T-cell (primary cell): ENCODE data around the gene EIF4A3. TPM values are rescaled to one million over a fixed set of nuclear protein-coding genes. Genes with fewer than 3 reads are reported as not detected.

Source experiments
- ATAC-seq, 4 experiments: fragments of 200-7000 bp in 3 of 4; fragments of 150-1000 bp in 1 of 4; cut with Tn5 transposase; replicated peaks in 1 of 4; 1 replicate in 3 of 4; 2 replicates in 1 of 4; pipeline ENCODE4 v1.10.0; 2021; ENCODE audit warnings: moderate library complexity in 3 of 4, mild to moderate bottlenecking in 2 of 4, moderate number of reproducible peaks in 1 of 4
- CTCF ChIA-PET, 2 donors: fragments of 300-600 bp; sonication (Branson Sonifier 250); formaldehyde crosslinking; loops; one replicate each; lab custom pipeline; 2022; ENCODE audit warnings: antibody characterized with exemption in 2 of 2; lab: Charles Lee
- POLR2A ChIA-PET, 2 donors: fragments of 300-600 bp; sonication (Branson Sonifier 250); formaldehyde crosslinking; loops; one replicate each; lab custom pipeline; 2022; ENCODE audit warnings: antibody characterized with exemption in 2 of 2; lab: Charles Lee
- DNase-seq, 35 experiments: peaks; one replicate each; pipeline versions ENCODE4 v3.0.0 to v3.0.0-alpha.2; 2013 to 2023
- H3K27ac ChIP-seq: one replicate; pipeline ENCODE4 v1.5.1; 2013; ENCODE audit warnings: low read length
- H3K27me3 ChIP-seq, 2 experiments: replicated peaks in 1 of 2; 1 replicate in 1 of 2; 2 replicates in 1 of 2; pipeline versions ENCODE4 v1.6.1 to v1.7.0; 2013; ENCODE audit warnings: low read length in 1 of 2, mixed read lengths in 1 of 2; ENCODE audit not compliant: control insufficient read depth in 2 of 2, insufficient read depth in 2 of 2; ENCODE audit errors: extremely low read depth in 1 of 2
- H3K36me3 ChIP-seq, 2 donors: 1 replicate in 1 of 2; 2 replicates in 1 of 2; pipeline versions ENCODE4 v1.6.1 to v1.7.0; 2013; ENCODE audit warnings: low read length in 1 of 2; ENCODE audit not compliant: control insufficient read depth in 2 of 2, insufficient read depth in 1 of 2; ENCODE audit errors: extremely low read depth in 1 of 2
- H3K4me1 ChIP-seq, 2 experiments: 1 replicate in 1 of 2; 2 replicates in 1 of 2; pipeline versions ENCODE4 v1.6.1 to v1.7.0; 2013; ENCODE audit warnings: low read length in 2 of 2, mixed read lengths in 1 of 2; ENCODE audit not compliant: insufficient read depth in 2 of 2, control insufficient read depth in 1 of 2; ENCODE audit errors: extremely low read depth in 1 of 2
- H3K4me3 ChIP-seq, 2 donors: 1 replicate in 1 of 2; 2 replicates in 1 of 2; pipeline versions ENCODE4 v1.5.1 to v1.7.0; 2013; ENCODE audit warnings: mild to moderate bottlenecking in 2 of 2, low read length in 1 of 2, moderate library complexity in 1 of 2; ENCODE audit not compliant: control insufficient read depth in 1 of 2; ENCODE audit errors: extremely low read depth in 1 of 2
- H3K9me3 ChIP-seq: 2 replicates; pipeline ENCODE4 v1.7.0; 2013
- H3K27ac Mint-ChIP-seq, 2 donors: one replicate each; pipeline ENCODE4 v1.8.0; 2020 to 2021; ENCODE audit warnings: mild to moderate bottlenecking in 2 of 2, mixed read lengths in 2 of 2
- H3K27me3 Mint-ChIP-seq, 2 donors: one replicate each; pipeline ENCODE4 v1.8.0; 2021 to 2022; ENCODE audit warnings: mixed read lengths in 2 of 2
- H3K36me3 Mint-ChIP-seq: one replicate; pipeline ENCODE4 v1.8.0; 2021; ENCODE audit warnings: mixed read lengths
- H3K4me1 Mint-ChIP-seq, 3 donors: one replicate each; pipeline ENCODE4 v1.8.0; 2020 to 2022; ENCODE audit warnings: mixed read lengths in 3 of 3, mild to moderate bottlenecking in 1 of 3
- H3K4me3 Mint-ChIP-seq, 3 donors: one replicate each; pipeline ENCODE4 v1.8.0; 2020 to 2022; ENCODE audit warnings: mild to moderate bottlenecking in 3 of 3, mixed read lengths in 3 of 3, moderate library complexity in 3 of 3
- H3K9me3 Mint-ChIP-seq, 3 donors: one replicate each; pipeline ENCODE4 v1.8.0; 2020 to 2022; ENCODE audit warnings: mixed read lengths in 3 of 3
- WGBS: methylation state at CpG from one replicate; pipeline ENCODE4 v1.1.5; 2013; ENCODE audit warnings: missing lambda C conversion rate; ENCODE audit not compliant: insufficient coverage; 5-methylcytosine and 5-hydroxymethylcytosine counted together
- total RNA-seq, 35 experiments: library from RNA in 6 of 35; stranded (reverse) in 6 of 35; fragments of 120-200 nt in 1 of 35; gene quantifications; one replicate each; pipeline versions ENCODE4 v1.2.1 to v1.2.4 and lab custom pipeline; 2013 to 2026

The EIF4A3 gene
- total RNA-seq, 5 donors from 2014 or later (not counting 1 experiment from before 2014, with no cell fraction given) = 70.1 to 105 (median 71.4) TPM

DNA sequence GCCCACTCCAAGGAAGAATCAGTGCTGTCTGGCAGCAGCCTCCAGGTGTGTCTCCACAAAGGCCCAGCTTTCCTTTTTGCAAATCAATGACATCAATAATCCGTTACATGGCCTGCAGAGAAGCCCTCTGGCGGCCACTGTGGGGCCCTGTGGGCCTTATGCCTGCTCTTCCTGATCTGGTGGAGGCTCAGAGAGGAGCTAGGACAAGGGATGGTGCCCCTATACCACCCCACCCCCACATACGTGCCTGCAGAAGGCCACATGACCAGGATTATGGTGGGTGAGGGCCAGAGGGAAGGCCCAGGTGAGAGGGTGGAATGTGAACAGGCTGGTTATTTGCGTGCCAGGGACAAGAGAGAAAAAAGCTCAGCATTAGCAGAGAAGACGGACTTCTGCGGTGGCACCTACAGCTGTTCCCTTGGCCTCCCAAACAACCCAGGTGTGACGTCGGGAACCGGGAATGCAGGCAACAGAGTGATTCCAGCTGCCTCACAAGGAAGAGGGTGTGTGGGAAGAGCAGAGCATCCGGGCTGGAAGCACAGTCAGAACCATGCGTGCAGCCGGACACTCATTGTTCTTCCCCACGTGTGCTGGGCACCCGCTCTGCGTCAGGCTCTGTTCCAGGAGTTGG, 22.5 kb downstream of the EIF4A3 start:
- WGBS = 90% methylated on average over 10 of the region's 15 CpGs
- CTCF ChIA-PET = no interaction called here

GRCh38 chr17:80123791-80124190, 23.1 kb downstream of the EIF4A3 start:
- Mint-ChIP-seq H3K9me3 (no peaks in the 10 kb centered on the region), H3K27ac (no peak overlapping the region), H3K27me3 (peaks cover 10 to 18% of the 10 kb centered on the region in 2 donors), H3K36me3 (no peaks in the 10 kb centered on the region), H3K4me1 (no peaks in the 10 kb centered on the region), H3K4me3 (no peak overlapping the region)
- H3K27ac ChIP-seq = no peak overlapping the region
- ChIA-PET CTCF (no interaction called here), POLR2A (no interaction called here)
- peaks cover 0 to 5% of the 10 kb centered on the region in 2 donors for H3K36me3 ChIP-seq
- WGBS = 84% methylated on average over 5 of the region's 15 CpGs
- ATAC-seq = no peak
- no peak for DNase-seq
- no peaks in the 10 kb centered on the region for H3K9me3 ChIP-seq
- no peak overlapping the region for H3K4me3 ChIP-seq
- no peaks in the 10 kb centered on the region for H3K4me1 ChIP-seq
- H3K27me3 ChIP-seq = peaks cover 2 to 24% of the 10 kb centered on the region in 2 experiments

More for the DNA sequence above, 22.5 kb downstream of the EIF4A3 start:
- Histone ChIP-seq H3K9me3 (no peaks in the 10 kb centered on the region), H3K36me3 (no peaks in the 10 kb centered on the region), H3K4me3 (no peak overlapping the region), H3K4me1 (no peaks in the 10 kb centered on the region), H3K27ac (no peak overlapping the region), H3K27me3 (peaks cover 2 to 24% of the 10 kb centered on the region in 2 experiments)
- Mint-ChIP-seq H3K9me3 (no peaks in the 10 kb centered on the region), H3K36me3 (no peaks in the 10 kb centered on the region), H3K27me3 (peaks cover 12 to 18% of the 10 kb centered on the region in 2 donors), H3K4me1 (no peaks in the 10 kb centered on the region), H3K27ac (no peak overlapping the region), H3K4me3 (no peak overlapping the region)
- ATAC-seq (no peak), DNase-seq (no peak)
- POLR2A ChIA-PET = no interaction called here

- Mint-ChIP-seq H3K4me1 (no peaks in the 10 kb centered on the region), H3K4me3 (no peak overlapping the region), H3K9me3 (no peaks in the 10 kb centered on the region), H3K36me3 (no peaks in the 10 kb centered on the region), H3K27ac (no peak overlapping the region), H3K27me3 (peaks cover 10 to 18% of the 10 kb centered on the region in 2 donors)
- 60% methylated on average over 5 of the region's 6 CpGs for WGBS
- ATAC-seq (no peak), DNase-seq (no peak)
- POLR2A ChIA-PET = no interaction called here
- CTCF ChIA-PET = interaction anchor here in 1 of 2 donors (0.5 kb wide), 1 partner anchor 451 kb away, joined by 3 read pairs; no protein-coding TSS in a partner anchor
- H3K4me1 ChIP-seq = no peaks in the 10 kb centered on the region
- no peak overlapping the region for H3K4me3 ChIP-seq
- H3K36me3 ChIP-seq = peaks cover 0 to 8% of the 10 kb centered on the region in 2 donors
- H3K27ac ChIP-seq = no peak overlapping the region
- peaks cover 2 to 24% of the 10 kb centered on the region in 2 experiments for H3K27me3 ChIP-seq
- H3K9me3 ChIP-seq = no peaks in the 10 kb centered on the region
Observed at GRCh38 chr17:80122926-80123505, 23.9 kb downstream of the EIF4A3 start.

GRCh38 chr17:80122026-80122575, 24.8 kb downstream of the EIF4A3 start:
- H3K9me3 ChIP-seq = no peaks in the 10 kb centered on the region
- Mint-ChIP-seq H3K9me3 (no peaks in the 10 kb centered on the region), H3K4me1 (no peaks in the 10 kb centered on the region), H3K36me3 (no peaks in the 10 kb centered on the region), H3K27ac (no peak overlapping the region), H3K4me3 (no peak overlapping the region), H3K27me3 (peaks cover 10 to 18% of the 10 kb centered on the region in 2 donors)
- no peak for DNase-seq
- CTCF ChIA-PET = no interaction called here
- no peak for ATAC-seq
- H3K4me1 ChIP-seq = no peaks in the 10 kb centered on the region
- WGBS = 89% methylated on average over 15 of the region's 17 CpGs
- peaks cover 0 to 8% of the 10 kb centered on the region in 2 donors for H3K36me3 ChIP-seq
- POLR2A ChIA-PET = no interaction called here
- no peak overlapping the region for H3K27ac ChIP-seq
- H3K4me3 ChIP-seq = no peak overlapping the region
- H3K27me3 ChIP-seq = peaks cover 2 to 24% of the 10 kb centered on the region in 2 experiments

DNA sequence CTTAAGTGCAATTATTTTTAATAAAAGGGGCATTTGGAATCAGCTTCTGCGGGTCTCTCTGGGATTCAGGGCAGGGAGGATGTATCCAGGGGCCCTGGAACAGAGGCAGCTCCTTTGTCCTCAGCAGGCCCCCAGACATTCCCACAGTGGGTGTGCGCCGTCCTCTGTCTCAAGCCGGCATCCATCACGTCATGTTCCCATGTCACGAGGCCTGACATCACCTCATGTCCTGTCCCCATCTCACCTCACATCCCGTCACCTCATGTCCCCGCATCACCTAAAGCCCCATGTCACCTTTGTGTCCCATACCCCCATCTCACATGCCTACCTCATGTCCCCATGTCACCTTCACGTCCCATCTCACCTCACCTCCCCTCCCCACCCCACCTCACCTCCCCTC, 27.1 kb downstream of the EIF4A3 start:
- H3K4me3 Mint-ChIP-seq = no peak overlapping the region
- ChIA-PET CTCF (no interaction called here), POLR2A (no interaction called here)
- no peaks in the 10 kb centered on the region for H3K4me1 Mint-ChIP-seq
- H3K27me3 Mint-ChIP-seq = peaks cover 4 to 8% of the 10 kb centered on the region in 2 donors
- H3K9me3 Mint-ChIP-seq = peaks cover 0 to 7% (median 0%) of the 10 kb centered on the region in 3 donors
- H3K27ac Mint-ChIP-seq = no peak overlapping the region
- WGBS = 97% methylated on average over 6 of the region's 9 CpGs
- peaks cover 0 to 8% of the 10 kb centered on the region in 2 donors for H3K36me3 ChIP-seq
- peaks cover 0 to 15% of the 10 kb centered on the region in 2 experiments for H3K27me3 ChIP-seq
- no peaks in the 10 kb centered on the region for H3K36me3 Mint-ChIP-seq
- no peak for DNase-seq
- no peaks in the 10 kb centered on the region for H3K4me1 ChIP-seq
- H3K9me3 ChIP-seq = no peaks in the 10 kb centered on the region
- H3K27ac ChIP-seq = no peak overlapping the region
- ATAC-seq = no peak
- H3K4me3 ChIP-seq = no peak overlapping the region

DNA sequence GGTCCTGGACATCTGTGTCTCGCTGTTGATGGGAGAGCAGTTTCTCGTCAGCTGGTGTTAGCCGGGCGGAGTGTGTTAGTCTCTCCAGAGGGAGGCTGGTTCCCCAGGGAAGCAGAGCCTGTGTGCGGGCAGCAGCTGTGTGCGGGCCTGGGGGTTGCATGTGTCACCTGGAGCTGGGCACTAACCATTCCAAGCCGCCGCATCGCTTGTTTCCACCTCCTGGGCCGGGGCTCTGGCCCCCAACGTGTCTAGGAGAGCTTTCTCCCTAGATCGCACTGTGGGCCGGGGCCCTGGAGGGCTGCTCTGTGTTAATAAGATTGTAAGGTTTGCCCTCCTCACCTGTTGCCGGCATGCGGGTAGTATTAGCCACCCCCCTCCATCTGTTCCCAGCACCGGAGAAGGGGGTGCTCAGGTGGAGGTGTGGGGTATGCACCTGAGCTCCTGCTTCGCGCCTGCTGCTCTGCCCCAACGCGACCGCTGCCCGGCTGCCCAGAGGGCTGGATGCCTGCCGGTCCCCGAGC, 27.6 kb downstream of the EIF4A3 start:
- DNase-seq (no peak), ATAC-seq (no peak)
- ChIA-PET POLR2A (no interaction called here), CTCF (no interaction called here)
- Histone ChIP-seq H3K4me1 (no peaks in the 10 kb centered on the region), H3K4me3 (no peak overlapping the region), H3K36me3 (peaks cover 0 to 8% of the 10 kb centered on the region in 2 donors), H3K9me3 (no peaks in the 10 kb centered on the region), H3K27ac (no peak overlapping the region), H3K27me3 (peaks cover 0 to 10% of the 10 kb centered on the region in 2 experiments)
- no peak overlapping the region for H3K4me3 Mint-ChIP-seq
- H3K4me1 Mint-ChIP-seq = no peaks in the 10 kb centered on the region
- peaks cover 0 to 7% (median 0%) of the 10 kb centered on the region in 3 donors for H3K9me3 Mint-ChIP-seq
- peaks cover under 1 to 3% of the 10 kb centered on the region in 2 donors for H3K27me3 Mint-ChIP-seq
- no peaks in the 10 kb centered on the region for H3K36me3 Mint-ChIP-seq
- WGBS = 95% methylated on average over 15 of the region's 24 CpGs
- no peak overlapping the region for H3K27ac Mint-ChIP-seq
